Left forelimb (tissue), 1 donor: Measurements from ENCODE around the gene CADM1.

Experiments
- DNase-seq: peaks from one replicate; pipeline ENCODE4 v3.0.0-alpha.2; 2018; ENCODE audit warnings: low spot score

The CADM1 gene

GRCh38 chr11:115515647-115516395 lies 11.6 kb upstream of the CADM1 start:
- DNase-seq, result no peak

GRCh38 chr11:115506954-115507675 lies 2.9 kb upstream of the CADM1 start:
- DNase-seq, result no peak

- DNase-seq, result no peak
Measured at GRCh38 chr11:115505175-115505574, 960 bp upstream of the CADM1 start.

GRCh38 chr11:115503886-115504275 lies 334 bp downstream of the CADM1 start:
- DNase-seq, result no peak

- DNase-seq, result peak; percentile 82
Measured at GRCh38 chr11:115503083-115503885, 931 bp downstream of the CADM1 start.

- DNase-seq, result no peak
Measured at GRCh38 chr11:115502636-115503082, 1.6 kb downstream of the CADM1 start.

GRCh38 chr11:115501893-115502589 lies 2.2 kb downstream of the CADM1 start:
- DNase-seq, result no peak

- DNase-seq, result no peak
Measured at GRCh38 chr11:115501502-115501892, 2.7 kb downstream of the CADM1 start.

GRCh38 chr11:115500547-115501501 lies 3.4 kb downstream of the CADM1 start:
- no peak for DNase-seq

GRCh38 chr11:115499891-115500290 lies 4.3 kb downstream of the CADM1 start:
- DNase-seq, result no peak

GRCh38 chr11:115499241-115499799 lies 4.9 kb downstream of the CADM1 start:
- no peak for DNase-seq

GRCh38 chr11:115498354-115498753 lies 5.9 kb downstream of the CADM1 start:
- DNase-seq, result no peak

- DNase-seq, result no peak
Measured at GRCh38 chr11:115497303-115497702, 6.9 kb downstream of the CADM1 start.

GRCh38 chr11:115496892-115497291 lies 7.3 kb downstream of the CADM1 start:
- no peak for DNase-seq

GRCh38 chr11:115493905-115494304 lies 10.3 kb downstream of the CADM1 start:
- no peak for DNase-seq

GRCh38 chr11:115493488-115493887 lies 10.7 kb downstream of the CADM1 start:
- no peak for DNase-seq

- DNase-seq, result no peak
Measured at GRCh38 chr11:115489466-115489865, 14.7 kb downstream of the CADM1 start.

- DNase-seq, result no peak
Measured at GRCh38 chr11:115488945-115489344, 15.3 kb downstream of the CADM1 start.

GRCh38 chr11:115481528-115481927 lies 22.7 kb downstream of the CADM1 start:
- DNase-seq, result no peak

GRCh38 chr11:115480611-115481010 lies 23.6 kb downstream of the CADM1 start:
- DNase-seq, result no peak

GRCh38 chr11:115477410-115477809 lies 26.8 kb downstream of the CADM1 start:
- DNase-seq, result no peak
